GM19463 (cell line): Measurements from ENCODE around the gene POLN.

Experiments used
- ATAC-seq: cut with Tn5 transposase; IDR thresholded peaks from one replicate; pipeline ENCODE4 v1.9.1; 2021; ENCODE audit warnings: mild to moderate bottlenecking, moderate library complexity; ENCODE audit not compliant: unreplicated experiment

POLN gene

DNA sequence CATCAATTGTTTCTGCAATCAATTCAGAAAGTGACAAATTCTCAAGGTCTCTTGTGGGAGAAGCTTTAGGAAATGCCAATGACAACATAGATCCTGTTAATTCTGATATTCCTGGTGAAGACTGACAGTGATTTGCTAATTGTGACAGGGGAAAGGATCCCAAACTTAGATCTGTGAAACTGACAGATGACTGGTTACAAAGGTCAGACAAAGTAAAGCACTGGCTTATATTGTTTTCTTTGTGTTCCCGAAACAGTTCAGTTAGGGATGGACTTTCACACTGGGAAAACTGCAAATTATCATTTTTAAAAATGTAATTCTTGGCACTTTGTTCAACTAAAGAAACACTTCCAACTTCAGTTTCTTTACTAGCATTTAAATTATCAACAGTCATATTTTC lies 152.7 kb downstream of the POLN start:
- ATAC-seq, result no peak

DNA sequence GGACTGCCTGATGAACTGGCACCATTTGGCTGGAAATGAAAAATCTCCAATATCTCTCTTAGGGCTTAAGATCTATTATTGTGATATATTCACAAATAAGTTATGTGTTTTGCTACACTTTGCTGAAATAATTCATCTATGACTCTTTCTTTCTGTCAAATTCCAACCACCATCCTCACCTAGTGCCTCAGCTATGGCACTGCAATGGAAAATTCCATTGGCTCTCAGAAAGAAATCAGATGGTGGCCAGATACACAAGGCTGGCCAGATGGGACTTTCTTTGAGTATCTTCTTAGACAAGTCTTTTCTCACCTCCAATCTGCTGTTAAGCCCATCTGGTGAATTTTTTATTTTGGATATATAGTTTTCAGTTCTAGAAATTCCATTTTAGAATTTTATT lies 154.8 kb downstream of the POLN start:
- ATAC-seq, result no peak

DNA sequence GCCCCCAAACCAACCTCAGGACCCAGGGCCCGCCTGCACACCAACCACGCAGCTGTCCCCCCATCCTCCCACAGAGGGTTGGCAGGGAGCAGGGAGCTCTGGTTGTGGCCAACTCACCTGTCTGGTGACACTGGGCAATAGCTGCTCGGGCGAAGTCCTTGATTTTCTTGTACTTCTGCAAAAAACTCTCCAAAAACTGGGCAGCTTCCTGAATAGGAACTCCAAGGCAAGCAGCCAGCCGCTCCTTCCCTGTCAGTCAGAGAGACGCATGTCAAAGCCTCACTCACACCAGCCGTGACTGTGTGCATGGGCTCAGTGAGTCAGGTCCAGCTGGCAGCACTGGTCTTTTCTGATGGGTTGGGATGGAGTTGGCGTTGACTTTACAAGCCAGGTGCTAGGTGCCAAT lies 156.4 kb downstream of the POLN start:
- ATAC-seq, result no peak

DNA sequence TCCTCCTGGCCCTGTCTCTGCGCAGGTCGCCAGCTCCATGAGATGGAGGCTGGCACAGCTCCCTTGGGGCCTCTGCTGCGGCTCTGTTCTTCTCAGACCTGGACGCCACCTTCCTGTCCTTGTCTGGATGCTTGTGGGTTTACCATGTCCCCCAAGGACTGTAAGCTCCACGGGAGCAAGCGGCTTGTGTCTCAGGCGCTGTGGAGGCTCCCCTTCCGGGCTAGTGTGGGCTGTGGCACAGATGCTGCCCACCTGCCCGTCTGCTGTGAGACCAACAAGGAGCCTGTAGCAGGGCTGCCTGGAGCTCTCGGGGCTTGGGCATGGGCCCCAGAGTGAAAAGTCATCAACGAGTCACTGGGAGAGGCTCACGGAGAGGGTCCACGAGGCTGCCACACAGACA lies 157.6 kb downstream of the POLN start:
- ATAC-seq, result no peak

DNA sequence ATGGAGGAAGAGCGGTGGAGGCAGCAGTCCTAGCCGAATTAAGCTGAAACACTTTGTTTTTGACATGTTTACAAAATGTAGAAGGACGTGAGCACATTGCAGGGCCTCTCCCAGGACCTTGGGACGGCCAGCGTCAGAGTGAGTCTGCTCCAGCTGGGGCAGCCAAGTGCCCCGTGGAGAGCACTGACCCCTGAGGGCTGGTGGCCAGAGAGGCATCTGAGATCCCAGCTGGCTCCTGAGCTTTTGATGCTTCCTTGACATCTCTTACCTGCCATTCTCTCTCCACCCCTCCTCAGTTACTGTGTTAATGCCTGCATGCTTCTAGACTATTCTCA lies 158.1 kb downstream of the POLN start:
- no peak for ATAC-seq

DNA sequence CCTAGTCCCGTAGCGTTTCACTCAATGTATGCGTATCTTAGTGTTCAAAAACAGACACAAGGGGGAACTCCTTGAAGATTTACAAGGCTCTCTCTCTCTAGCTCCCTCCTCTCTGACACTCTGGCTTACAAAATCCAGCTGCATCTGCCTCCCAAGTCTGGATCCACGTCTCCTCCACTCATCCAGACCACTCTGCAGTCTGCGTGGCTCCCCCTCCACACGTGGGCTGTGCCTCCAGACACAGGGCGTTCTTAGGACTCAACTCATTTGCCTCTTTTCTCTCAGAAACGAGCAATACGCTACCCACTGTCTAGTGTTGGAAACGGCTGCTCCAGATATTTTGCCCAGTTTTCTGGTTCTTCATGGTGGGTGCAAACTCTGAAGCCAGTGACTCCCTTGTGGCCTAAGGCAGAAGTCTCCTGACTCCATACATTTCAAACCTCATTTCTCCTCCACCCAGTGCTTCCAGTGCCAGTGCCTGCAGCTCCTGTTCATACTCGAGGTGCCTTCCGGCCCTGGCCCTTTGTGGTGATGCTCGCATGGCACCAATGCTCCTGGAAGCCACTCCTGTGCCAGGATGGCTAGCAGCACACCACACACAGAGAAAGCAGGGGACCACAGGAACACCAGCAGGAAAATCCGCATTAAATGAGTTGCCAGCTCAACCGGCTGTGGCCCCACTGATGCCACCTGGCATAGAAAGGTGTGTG lies 158.7 kb downstream of the POLN start:
- no peak for ATAC-seq

DNA sequence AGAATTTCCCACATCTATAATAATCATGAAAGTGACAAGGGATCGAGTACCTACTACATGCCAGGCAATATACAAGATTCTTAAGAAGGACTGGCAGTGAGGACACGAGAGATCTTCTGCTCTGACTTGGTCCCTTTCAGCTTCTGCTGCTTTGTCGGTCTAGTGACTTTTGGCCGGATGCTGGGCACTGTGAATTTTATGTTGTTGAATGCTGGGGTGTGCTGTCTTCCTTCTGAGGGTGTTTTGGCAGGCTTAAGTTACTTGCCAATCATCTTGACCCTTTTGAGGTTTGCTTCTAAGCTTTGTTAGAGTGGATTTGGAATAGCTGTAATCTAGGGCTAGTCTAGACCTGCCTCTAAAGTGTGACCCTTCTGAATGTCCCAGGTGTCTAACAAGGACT lies 159.3 kb downstream of the POLN start:
- no peak for ATAC-seq

DNA sequence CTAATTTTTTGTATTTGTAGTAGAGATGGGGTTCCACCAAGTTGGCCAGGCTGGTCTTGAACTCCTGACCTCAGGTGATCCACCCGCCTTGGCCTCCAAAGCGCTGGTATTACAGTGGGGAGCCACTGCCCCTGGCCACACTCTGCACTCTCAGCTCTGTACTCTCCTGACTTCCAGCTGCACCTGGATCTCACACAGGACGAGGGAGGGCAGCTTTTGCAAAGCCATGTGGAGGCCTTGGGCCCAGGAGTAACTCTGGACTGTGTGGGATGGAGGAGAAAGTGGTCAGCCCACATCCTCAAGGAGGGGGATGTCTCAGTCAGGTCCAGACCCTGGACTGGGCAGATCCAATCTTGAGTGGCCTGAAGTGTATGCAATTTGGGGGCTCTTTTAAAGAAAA lies 159.8 kb downstream of the POLN start:
- ATAC-seq, result no peak

DNA sequence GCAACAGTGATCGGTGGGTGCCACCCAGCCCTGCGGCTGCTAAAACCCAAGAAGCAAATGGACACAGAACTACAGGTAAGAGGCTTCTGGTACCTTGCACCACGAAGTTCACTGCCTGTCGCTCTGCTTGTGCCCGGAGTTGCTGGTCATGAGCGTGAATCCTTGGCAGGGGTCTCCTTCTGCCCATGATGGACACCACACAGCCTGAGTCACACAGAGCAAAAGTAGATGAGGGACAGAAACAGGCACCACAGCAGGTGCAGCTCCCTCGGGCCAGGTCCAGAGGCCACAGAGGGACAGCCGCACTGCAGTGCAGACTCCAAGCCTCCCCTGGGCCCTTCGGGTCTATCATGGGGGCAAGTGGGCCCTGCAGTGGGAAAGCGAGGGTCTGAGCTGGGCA lies 160.4 kb downstream of the POLN start:
- no peak for ATAC-seq

DNA sequence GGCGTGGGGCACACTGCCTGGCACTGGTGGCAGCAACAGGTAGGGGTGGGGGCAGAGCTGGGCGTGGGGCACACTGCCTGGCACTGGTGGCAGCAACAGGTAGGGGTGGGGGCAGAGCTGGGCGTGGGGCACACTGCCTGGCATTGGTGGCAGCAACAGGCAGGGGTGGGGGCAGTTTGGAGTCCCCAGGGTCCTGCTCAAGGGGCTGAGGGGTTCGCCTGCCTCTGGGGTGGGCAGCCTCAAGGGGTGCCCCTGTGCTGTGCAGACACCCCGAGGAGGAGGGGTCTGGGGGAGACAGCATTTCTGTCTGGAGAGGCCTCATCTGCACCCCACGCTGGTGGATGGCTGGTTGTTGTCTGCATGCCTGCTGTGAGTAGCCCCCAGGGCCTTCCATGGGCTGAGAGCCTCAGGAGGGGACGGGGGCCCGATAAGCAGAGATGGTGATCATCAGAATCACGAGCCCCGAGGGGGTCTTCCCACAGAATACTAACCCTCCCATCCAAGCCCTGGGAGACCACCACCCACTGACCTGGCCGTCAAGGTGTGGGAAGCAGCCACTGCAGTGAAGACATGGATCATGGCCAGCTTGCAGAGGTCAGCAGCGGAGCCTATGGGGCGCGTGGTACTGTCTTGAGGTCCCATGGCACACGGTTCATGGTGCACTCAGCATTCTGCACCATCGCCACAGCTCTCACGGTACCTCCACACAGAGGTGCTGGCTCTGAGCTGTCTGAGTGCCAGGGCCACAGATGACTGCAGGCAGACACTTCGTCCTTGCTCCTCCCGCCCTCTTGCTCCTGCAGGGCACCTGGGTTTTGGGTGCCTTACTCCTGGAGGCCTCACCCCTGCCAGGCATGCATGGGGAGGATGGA lies 161.3 kb downstream of the POLN start:
- ATAC-seq, result no peak

DNA sequence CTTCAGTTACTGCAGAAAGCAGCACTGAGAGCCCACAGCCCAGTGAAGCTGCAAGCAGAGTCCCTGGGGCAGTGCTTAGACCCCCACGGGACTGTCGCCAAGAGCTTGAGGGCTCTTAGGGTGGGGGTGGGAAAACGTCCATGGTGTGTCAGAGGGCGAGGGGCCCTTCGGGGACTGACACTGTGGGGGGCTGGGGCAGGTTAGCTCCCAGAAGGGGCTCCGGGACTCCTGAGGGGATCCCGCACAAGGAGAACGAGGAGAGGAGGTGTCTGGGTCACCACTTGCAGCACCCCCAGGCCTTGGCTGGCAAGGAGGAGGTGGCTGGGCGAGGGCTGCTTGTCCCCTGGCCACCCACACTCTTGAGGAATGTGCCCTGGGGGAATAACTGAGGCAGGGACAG lies 162.0 kb downstream of the POLN start:
- no peak for ATAC-seq

DNA sequence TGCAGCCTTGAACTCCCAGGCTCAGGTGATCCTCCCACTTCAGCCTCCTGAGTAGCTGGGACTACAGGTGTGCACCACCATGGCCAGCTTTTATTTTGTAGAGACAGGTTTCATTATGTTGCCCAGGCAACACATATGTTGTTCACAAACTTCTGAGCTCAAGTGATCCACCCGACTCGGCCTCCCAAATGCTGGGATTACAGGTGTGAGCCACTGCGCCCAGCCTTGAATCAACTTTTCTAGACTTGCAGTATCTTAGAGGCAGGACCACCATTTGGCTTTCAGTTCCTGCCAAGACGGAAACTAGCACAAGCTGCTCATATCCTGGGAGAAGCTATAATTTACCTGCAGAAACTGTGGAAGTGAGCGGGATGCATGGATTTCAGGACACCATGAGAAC lies 162.9 kb downstream of the POLN start:
- ATAC-seq, result no peak

DNA sequence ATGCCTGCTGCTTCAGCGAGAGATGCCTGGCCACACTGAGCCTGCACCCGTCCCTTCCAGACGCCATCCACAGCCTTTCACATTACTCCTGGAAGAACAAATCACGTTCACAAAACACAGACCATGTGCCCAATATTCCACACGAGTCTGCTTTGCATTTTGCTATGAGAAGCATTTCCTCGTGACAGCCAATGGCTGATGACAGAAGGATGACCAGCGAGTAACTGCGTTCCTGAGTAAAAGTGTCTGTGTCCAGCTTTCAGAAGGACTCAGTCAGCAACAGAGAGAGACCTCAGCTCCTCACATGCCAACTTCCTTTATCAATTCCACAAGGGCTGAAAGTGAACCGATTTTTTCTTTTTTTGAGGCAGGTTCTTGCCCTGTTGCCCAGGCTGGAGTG lies 163.3 kb downstream of the POLN start:
- ATAC-seq, result no peak

DNA sequence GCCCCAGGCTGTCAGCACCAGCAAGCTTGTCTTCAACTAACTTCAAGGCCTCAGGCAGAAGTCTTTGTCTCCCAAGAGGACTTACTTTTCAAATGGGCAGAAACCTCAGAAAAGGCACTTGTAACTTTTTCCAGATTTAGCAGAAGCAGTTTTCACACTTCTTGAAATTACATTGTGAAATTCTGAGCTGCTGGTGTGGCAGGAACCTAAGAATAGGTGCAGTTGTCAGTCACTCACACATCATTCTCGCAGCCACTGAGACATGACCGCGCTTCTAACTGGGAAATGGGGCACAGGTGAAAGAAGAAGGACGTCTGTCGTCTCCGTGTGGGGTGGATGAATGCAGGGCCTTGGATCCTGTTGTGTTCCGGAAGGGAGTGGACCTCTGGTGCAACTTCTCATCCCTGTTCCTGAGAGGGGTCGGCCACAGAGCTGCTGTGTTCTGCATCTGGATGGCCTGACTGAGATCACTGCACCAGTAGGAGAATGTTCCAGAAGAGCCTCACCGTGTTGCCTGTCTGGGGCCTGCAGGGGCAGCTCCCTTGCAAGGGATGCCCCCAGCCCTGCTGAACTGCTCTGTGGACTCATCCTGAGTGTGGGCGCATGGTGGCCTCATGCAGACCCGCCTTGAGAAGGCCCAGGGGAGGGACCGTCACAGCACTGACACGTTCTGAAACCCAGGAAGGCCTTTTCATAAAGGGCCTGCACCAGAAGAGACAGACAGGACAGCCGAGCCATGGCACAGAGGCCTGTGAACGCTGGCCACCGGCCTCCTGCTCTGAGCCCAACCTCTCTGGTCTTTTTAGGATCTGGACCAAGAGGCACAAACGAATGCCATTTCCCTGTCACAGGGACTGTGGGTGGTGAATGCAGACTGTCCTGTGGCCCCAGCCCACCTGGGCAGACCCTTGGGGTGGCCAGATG lies 164.1 kb downstream of the POLN start:
- no peak for ATAC-seq

DNA sequence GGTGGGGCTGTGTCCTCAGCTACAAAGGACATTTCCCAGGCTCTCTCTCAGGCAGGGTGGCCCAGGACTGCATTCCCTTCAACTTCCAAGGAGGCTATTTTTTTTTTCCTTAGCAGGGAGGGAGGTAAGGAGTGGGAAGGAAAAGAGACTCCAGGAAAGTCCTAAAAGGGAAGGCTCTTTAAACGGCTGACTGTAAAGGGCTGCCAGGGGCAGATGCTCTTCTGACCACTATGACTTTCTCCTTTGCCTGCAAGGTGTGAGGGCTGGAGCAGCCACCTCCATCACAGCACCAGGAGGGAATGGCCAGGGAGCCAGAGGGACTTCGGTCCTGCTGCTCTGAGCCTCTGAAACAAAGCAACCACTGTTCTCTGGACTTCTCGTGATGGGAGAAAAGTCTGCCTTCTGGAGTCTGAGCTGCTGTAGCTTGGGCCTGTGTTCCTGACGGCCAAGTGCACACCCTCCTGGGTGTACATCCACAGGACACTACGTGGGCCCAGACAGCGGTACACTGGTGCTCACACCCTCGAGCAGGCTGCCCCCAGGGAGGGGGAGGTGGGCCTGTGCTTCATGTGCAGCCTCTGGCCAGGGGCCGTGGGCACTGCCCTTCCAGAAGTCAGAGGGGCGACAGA lies 164.9 kb downstream of the POLN start:
- no peak for ATAC-seq

DNA sequence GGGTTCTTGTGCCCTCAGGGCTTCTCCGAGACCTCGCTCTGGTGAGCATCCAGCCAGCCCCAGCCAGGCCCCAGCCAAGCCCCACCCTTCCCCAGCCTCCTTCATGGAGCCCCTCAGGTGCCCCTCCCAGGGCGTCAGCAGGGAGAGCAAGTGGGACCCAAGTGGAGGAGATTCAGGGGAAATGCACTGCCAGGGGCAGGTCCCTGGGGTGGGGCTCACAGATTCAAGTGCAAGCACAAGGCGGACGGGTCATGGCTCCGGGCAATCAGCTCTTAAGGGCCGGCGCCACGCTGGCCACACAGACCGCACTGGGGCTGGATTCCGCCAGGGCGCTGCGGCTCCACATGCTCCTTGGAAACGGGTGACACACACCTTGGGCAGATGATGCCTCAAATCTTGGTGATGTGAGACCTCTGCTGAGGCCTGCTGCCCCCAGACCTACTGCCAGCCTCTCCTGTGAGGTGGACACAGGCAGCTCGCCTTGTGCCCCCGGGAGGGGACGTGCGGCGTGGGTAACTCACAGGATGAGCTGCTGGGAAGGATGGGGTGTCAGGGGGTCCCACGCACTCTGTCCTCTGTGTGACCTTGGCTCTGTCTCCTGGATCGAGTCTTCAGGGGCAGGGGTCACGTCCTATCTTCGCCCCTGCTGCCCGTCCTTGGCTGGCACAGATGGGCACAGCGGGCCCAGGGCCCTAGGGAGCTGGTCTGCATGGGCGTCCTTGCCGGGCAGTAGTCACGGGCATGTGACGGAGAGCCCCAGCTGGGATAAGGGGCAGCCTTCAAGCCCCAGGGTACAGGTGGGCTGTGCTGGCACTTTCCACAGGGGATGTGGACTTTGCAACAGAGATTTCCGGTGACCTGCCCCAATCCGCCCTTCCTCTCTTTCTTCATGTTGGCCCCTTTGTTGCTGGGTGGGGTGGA lies 165.7 kb downstream of the POLN start:
- no peak for ATAC-seq

DNA sequence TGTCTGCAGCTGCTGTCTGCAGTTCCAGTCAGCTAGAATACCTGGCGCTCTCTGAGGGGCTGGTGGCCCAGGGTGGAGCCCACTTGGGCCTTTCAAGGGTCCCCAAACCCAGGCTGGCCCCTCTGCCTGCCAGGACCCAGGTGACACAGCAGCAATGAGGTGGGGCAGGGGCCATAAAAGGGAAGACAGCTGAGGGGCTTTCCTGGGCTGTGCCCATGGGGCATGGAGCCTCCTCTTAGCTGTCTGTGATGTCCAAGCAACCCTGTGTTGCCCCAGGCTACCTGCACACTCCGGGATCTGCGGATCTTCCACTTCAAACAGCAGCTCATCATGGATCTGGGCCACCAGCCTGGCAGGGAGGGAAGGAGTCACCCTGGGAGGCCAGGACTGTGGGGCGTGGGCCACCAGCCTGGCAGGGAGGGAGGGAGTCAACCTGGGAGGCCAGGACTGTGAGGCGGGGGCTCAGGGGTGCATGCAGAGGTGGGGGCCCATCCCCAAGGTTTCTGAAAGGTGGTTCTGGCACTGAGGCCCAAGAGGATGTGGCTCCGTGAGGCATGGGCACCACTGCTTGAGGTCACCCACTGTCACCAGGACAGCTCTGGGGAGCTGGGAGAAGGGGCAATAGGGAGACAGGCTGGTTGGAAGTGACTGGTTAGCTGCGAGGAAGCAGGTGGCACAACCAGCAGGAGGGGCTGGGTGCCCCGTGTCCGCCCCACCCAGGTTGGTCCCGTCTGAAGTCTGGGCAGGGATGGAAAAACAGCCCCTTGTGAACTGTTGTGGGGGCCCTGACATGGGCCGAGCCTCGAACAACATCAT lies 166.5 kb downstream of the POLN start:
- no peak for ATAC-seq

DNA sequence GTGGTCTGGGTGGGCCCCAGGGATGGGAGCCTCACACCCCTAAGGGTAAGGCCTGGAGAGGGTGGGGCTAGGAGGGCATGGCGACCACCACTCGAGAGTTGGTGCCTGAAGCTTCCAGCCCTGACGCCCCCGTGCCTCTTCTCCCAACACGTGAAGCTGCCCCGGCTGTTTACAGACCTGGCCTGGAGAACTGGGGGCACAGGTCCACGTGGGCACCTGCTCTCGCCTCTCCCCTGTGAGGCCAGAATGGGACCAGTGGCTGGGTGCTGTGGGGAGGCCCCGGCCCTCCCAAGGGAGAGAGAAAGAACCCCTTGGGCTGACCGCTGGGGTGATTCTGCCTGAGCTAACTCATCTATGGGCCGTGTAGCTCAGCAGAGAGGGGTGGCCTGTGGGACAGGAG lies 167.3 kb downstream of the POLN start:
- ATAC-seq, result no peak

DNA sequence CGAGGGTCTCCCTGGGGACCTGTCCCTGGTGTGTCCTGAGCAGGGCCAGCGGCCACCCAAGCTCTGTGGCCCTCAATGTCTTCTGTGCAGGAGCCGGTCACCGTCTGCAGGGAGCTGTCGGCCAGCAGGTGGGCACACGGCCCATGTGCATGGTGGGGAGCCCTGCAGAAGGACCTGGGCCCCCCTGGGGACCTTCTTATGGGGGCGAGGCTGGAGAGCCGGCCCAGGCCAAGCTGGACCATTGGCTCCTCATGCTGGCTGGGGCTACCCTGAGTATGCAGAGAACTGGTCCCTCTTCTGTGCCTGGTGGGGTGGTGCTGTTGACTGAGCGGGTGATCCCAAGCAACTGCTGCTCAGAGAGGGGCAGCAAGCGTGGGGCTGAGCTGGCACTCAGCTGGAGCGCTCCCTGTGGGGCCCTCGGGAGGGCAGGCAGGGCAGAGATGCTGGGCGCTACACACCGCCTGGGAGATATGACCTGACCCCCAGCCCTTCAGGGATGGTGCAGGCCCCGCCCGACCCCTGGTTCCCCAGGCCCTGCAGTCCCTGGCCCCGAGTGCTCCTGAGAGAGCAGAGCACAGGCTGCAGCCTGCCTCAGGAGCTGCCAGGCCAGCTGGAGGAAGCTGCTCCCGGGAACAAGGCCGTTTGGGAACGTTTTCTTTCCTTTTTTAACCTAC lies 168.0 kb downstream of the POLN start:
- ATAC-seq, result no peak
